Endothelial cell of umbilical vein (primary cell): ENCODE data around the gene GSE1.

Experiments
- MAX ChIP-seq: IDR thresholded peaks from 2 replicates; pipeline ENCODE4 v1.6.1; 2011; ENCODE audit not compliant: insufficient read depth, insufficient read length
- POLR2A ChIP-seq: IDR thresholded peaks from 2 replicates; pipeline ENCODE4 v1.6.1; 2012; ENCODE audit warnings: low read depth, mild to moderate bottlenecking, control low read depth, low read length
- POLR2AphosphoS5 ChIP-seq: IDR thresholded peaks from 2 replicates; pipeline ENCODE4 v1.6.1; 2012; ENCODE audit warnings: low read depth, mild to moderate bottlenecking, control low read depth, low read length, moderate library complexity; ENCODE audit not compliant: insufficient read depth
- TF ChIP-seq, protein P1 (sequence below), 2 donors: IDR thresholded peaks; 1 replicate in 1 of 2; 2 replicates in 1 of 2; pipeline ENCODE4 v1.5.1; 2011; ENCODE audit warnings: low read length in 2 of 2, mild to moderate bottlenecking in 2 of 2, moderate library complexity in 2 of 2, control low read depth in 1 of 2, inconsistent platforms in 1 of 2, low read depth in 1 of 2; ENCODE audit not compliant: insufficient read depth in 1 of 2; ENCODE audit errors: extremely low read depth in 1 of 2

DNA sequence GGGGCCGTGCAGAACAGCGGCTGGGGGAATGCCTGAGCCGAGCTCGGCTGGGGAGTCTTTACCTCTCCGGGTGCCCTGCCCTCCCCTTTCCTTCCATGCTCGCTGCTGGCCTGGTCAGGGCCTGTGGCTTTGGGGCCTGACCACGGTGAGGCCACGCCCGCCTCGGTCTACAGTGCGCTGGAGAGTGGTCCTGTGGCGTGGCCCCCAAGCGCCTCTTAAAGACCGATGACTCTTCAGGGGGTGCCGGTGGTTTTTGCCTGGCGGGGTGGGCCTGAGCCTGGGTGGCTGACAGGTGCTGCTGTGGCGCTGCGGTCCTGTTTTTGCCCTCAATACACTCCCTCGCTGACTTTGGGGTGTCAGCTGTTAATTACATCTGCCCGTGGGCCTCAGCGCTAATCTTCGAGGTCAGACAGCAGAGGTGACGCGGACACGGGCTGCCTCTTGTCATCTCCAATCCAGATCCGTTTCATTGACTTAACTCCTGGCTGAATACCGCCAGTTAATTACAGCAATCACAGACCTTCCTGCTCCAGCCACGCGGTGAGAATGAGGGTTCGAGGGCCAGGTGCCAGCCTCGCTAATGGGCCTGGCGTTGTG, 29.7 kb downstream of the GSE1 start:
- TF ChIP-seq, protein P1, sequence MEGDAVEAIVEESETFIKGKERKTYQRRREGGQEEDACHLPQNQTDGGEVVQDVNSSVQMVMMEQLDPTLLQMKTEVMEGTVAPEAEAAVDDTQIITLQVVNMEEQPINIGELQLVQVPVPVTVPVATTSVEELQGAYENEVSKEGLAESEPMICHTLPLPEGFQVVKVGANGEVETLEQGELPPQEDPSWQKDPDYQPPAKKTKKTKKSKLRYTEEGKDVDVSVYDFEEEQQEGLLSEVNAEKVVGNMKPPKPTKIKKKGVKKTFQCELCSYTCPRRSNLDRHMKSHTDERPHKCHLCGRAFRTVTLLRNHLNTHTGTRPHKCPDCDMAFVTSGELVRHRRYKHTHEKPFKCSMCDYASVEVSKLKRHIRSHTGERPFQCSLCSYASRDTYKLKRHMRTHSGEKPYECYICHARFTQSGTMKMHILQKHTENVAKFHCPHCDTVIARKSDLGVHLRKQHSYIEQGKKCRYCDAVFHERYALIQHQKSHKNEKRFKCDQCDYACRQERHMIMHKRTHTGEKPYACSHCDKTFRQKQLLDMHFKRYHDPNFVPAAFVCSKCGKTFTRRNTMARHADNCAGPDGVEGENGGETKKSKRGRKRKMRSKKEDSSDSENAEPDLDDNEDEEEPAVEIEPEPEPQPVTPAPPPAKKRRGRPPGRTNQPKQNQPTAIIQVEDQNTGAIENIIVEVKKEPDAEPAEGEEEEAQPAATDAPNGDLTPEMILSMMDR (IDR thresholded peaks at IDR 0.05; ENCODE audit: extremely low read depth in 1 of 2, insufficient read depth in 1 of 2, low read depth in 1 of 2, low read length in 2 of 2), result no peak
- TF ChIP-seq POLR2A (no peak), POLR2AphosphoS5 (no peak), MAX (no peak)
